G401.6 (cell line): ENCODE measurements around the gene SLC2A2.

Source experiments
- FAIRE-seq: peaks from 2 replicates; lab custom pipeline; 2012; peaks lifted over from hg19 to GRCh38; lab: Jason Lieb, UNC

Gene SLC2A2

DNA sequence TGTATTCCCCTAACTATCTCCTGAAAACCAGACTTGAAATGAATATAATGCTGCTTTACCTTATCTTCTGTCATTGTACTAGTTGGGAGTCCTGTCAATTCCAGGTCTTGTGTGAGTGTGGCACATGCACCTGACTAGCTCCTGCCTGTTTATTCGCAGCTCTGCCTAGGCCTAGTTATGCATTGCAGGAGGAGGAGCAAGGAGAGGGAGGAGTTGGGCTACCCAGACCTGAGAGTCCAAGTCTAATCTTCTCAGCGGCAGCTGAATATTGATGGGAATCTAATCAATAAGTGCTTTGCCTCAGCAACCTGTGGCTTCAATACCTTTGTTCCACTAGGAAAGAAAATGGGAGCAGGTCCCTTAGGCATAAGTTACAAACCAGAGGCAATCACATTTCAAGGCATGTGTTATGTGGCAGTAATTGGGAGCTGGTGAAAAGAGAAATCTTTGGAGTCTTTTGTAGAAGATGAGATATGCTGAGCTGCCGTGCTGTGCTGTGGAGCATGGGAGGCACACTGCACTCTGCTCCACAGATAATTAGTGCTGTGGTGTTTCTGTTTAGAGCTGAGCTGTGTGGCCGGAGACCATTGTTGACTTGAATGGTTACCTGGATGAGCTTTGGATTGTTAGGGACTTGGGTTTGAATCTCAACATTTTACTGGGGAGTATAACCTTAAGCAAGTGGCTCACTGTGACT lies at the start of gene SLC2A2:
SLC2A2 (minus strand) TSS at position 124 of the 697 bp plus-strand sequence; CDS start at position 74, 50 bp downstream.
- FAIRE-seq: no peak

DNA sequence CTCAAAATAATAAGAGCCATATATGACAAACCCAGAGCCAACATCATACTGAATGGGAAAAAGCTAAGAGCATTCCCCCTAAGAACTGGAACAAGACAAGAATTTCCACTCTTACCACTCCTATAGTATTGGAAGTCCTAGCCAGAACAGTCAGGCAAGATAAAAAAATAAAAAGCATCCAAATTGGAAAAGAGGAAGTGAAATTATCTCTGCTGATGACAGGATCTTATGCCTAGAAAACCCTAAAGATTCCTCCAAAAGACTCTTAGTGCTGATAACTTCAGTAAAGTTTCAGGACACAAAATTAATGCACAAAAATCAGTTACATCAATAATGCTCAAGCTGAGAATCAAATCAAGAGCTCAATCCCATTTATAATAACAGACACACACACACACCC lies 45.9 kb upstream of the SLC2A2 start:
- no peak for FAIRE-seq

- no peak for FAIRE-seq
These were observed 42.1 kb upstream of the SLC2A2 start for GRCh38 chr3:171068658-171069057.

- FAIRE-seq: no peak
These were observed 39.7 kb upstream of the SLC2A2 start for GRCh38 chr3:171066206-171066605.

DNA sequence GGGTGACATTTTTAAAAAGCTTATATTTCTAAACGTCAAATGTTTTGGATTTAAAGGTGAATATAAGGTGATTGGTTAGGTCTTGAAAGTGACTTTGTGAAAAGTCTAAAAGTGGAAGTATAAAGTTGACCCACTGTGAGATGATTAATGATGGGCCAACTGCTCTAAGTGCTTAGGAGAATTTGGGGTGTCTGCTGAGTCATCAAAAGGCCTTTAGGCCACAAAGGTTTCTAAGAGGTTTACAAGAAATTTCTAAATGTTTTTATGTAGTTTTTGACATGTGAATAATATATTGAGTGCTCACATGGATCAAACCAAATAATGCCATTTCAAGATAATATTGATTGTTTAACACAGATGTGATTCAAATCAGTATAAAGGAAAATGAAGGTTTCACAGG lies 39.2 kb upstream of the SLC2A2 start:
- FAIRE-seq: no peak

DNA sequence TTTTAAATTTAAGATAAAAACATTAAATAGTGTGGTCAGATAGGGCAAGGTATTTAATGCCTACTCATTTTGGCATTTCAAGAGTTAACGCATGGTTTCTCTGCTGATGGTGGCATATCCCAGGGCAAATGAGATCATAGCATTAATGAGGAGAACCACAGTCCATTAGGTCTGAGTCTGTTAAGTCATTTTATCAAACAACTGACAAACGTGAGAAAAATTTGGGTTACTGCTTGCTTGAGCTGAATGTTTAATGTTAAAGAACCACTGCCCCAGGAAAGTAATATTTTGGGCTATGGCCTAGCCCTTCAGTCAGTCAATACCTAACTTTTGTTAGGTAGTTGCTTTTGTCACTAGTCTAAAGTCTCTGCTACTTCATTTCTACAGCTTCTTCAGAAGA lies 37.9 kb upstream of the SLC2A2 start:
- no peak for FAIRE-seq

DNA sequence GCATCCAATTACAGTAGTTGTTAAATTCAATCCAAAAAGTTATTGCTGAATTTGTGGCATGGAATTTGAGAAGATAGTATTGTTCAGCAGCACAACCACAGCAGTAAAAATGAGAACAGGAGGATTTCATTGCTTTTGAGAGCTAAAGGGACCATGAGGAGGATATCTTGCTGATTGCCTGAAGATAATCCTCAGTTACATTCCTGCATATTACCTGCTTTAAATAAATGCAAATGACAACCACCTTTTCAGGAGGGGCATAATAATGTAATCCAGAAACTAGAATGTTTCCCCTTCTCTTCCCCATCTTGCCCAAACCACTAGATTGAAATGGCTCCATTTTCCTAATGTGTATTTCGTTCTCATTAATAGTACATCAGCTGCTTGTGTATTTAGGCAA lies 35.2 kb upstream of the SLC2A2 start:
- FAIRE-seq: no peak

- no peak for FAIRE-seq
These were observed 33.5 kb upstream of the SLC2A2 start for GRCh38 chr3:171059978-171060377.

DNA sequence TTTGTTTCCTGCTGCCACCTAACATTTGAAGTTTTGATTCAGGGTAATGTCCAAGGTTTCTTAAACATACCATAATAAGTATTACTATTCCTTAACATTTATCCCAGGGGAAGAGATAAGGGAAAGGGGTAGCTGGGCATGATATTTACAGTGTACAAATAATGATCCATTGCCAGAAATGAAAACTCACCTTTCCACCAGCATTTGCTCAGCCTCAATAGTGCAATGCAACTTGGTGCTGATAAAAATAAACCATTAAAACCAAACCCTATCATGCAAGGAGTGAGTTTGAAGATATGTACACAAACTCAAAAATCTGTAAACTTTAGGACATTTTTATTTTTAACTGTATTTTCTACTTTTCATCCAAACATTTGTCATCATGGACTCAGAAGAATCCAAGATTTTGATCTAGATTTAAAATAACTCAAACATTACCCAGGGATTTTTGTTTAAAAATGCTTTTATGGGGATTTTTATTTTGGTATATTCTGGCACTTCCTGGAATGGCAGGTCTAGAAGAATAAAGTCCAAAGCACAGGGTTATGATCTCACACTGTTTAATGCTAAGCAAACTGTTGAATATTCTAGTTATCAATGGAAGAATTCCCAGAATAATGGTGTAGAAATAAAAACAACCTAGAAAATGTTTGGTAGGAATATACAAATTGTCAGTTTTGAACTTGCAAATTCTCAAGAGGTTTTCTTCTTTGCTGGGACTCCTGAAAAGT lies 32.5 kb upstream of the SLC2A2 start:
- FAIRE-seq: no peak

DNA sequence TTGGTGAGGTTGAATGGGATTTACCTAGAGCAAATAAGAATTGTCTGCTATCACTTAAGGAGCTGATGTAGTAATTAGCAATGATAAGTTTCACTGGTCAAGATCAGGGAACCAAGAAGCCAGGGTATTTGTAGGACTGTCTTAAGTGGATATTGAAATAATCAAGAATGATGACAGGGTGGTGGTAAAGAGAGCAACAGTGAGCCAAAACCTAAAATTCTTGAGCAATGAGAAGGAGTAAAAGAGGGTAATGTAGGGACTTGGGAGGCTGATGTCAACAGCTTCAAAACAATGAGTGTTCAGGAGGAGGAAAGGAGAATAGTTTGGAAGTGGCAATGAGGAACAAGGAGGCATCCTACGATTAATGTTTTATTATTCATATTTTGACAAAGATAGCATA lies 31.5 kb upstream of the SLC2A2 start:
- no peak for FAIRE-seq

GRCh38 chr3:171057072-171057471 lies 30.6 kb upstream of the SLC2A2 start:
- no peak for FAIRE-seq

- FAIRE-seq: no peak
These were observed 30.0 kb upstream of the SLC2A2 start for GRCh38 chr3:171056528-171056927.

DNA sequence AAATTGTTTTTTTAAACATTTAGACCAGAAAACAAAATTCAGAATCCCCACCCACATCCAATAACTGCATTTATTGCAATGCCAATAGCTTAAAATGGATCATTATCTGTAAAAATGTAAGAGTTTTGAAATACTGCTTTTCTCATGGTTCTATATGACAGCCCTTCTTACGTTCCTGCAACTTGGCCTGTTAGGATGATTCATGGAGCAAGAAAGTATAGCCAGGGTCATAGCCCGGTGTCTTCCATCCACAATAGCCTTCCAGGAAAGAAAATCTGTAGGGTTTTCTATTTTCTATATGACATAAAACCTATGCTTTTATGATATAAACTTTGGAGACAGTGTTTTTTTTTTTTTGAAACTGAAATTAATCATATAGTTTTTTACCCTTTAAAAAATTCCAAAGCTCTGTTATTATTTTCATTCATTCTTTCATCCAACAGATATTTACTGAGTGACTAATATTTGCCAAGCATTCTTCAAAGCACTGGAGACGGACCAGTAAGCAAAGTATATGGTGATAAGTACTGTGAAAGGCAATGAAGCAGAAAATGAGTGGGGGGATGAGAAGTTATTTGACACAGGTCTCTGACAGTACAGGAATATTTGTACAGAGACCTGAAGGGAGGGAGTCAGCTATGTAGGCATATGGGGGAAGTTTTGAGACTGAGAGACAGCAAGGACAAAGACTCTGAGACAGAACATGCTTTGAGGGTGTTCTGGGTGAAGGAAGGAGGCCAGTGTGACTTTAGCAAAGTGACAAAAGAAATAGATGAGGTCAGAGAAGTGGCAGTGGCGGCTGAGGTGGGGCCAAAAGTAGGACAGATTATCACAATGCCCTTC lies 29.0 kb upstream of the SLC2A2 start:
- FAIRE-seq: no peak

- no peak for FAIRE-seq
These were observed 28.4 kb upstream of the SLC2A2 start for GRCh38 chr3:171054921-171055320.

DNA sequence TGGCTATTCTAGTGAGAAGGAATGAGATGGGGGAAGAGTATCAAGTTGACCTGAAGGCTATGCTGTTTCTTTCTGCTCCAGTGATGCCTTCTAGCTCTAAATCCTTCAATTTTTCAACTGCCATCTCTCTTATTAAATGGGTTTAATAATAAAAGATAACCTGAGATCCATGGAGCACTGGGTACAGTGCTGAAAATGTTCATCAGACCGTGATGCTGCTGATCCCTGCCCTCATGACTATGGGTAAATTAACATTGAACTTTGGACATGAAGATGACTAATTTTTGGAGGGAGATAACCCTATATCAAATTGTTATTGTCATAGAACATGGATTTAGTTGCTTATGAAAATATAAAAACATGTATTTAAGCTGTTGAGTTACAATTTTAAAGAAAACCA lies 27.7 kb upstream of the SLC2A2 start:
- FAIRE-seq: no peak

DNA sequence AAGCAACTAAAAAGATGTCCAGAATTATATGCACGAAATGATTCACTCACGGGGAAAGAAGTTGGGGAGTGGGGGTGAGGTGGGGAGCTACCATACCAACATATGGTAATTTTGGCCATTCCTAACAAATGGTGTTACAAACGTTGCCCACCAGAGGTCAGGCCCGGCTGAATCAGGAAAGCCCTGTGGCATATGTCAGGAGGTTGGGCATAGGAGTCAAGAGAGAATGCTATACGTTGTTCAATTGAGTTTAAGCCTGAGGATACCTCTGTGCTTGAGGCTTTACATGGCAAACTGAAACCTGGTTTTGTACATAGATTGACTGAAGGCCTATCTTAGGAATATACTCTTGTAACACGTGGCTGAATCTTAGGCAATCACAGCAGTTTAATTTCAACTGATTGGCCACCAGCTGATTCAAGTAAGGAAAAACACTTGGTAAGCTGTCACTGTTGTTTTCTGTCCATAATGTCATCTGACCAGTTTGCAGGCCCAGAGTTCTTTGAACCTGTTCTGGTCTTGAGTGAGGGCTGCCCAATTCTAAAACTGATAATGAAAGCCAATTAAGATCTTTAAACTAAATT lies 23.4 kb upstream of the SLC2A2 start:
- FAIRE-seq: no peak

DNA sequence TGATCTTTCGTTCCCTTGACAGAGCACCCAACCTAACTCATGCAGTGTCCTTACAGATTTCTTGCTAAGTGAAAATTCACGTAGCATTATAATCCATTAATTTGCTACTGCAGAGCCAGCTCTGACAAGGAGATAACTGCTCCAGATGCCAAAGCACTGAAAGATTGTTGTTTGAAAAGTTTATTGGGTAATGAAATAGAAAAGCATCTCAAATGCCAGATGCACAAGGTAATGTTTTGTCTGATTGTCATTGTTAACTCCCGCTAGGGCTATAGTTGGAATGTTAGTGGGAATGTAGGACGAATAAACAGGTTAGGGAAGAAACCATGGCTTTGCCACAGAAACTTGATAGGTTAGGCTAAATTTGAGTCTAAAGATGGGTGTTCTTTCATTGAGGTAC lies 20.2 kb upstream of the SLC2A2 start:
- FAIRE-seq: no peak

- no peak for FAIRE-seq
These were observed 18.6 kb upstream of the SLC2A2 start for GRCh38 chr3:171044835-171045793.

- FAIRE-seq: no peak
These were observed 17.9 kb upstream of the SLC2A2 start for GRCh38 chr3:171044384-171044783.

- no peak for FAIRE-seq
These were observed 13.2 kb upstream of the SLC2A2 start for GRCh38 chr3:171039674-171040073.

- FAIRE-seq: no peak
These were observed 11.8 kb upstream of the SLC2A2 start for GRCh38 chr3:171038342-171038741.
